ENCODE results near the gene NEK11. TPM values are rescaled to one million over a fixed set of nuclear protein-coding genes. Genes with fewer than 3 reads are reported as not detected.

The NEK11 gene
- total RNA-seq, 4 donors from 2014 or later: 14.8 to 34.0 (median 28.2) TPM

- 41 to 44% methylated on average over 3 of the region's 3 CpGs for WGBS, 2 donors
- intact Hi-C loops (cut with DNase I): no loop called here
- peak overlapping the region; percentile 74 to 79 (median 76) for H3K27ac ChIP-seq
- peaks cover 8 to 20% of the 10 kb centered on the region in 2 donors for H3K4me1 ChIP-seq
- no peaks in the 10 kb centered on the region for H3K36me3 ChIP-seq
- TF ChIP-seq POLR2A (IDR thresholded peaks at IDR 0.05): no peak
- TF ChIP-seq, protein P1, sequence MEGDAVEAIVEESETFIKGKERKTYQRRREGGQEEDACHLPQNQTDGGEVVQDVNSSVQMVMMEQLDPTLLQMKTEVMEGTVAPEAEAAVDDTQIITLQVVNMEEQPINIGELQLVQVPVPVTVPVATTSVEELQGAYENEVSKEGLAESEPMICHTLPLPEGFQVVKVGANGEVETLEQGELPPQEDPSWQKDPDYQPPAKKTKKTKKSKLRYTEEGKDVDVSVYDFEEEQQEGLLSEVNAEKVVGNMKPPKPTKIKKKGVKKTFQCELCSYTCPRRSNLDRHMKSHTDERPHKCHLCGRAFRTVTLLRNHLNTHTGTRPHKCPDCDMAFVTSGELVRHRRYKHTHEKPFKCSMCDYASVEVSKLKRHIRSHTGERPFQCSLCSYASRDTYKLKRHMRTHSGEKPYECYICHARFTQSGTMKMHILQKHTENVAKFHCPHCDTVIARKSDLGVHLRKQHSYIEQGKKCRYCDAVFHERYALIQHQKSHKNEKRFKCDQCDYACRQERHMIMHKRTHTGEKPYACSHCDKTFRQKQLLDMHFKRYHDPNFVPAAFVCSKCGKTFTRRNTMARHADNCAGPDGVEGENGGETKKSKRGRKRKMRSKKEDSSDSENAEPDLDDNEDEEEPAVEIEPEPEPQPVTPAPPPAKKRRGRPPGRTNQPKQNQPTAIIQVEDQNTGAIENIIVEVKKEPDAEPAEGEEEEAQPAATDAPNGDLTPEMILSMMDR (IDR thresholded peaks at IDR 0.05): no peak
- H3K4me3 ChIP-seq (replicated peaks in 1 of 3): no peak overlapping the region
- peak; percentile 59 to 71 for DNase-seq
- no peaks in the 10 kb centered on the region for H3K27me3 ChIP-seq
- no peaks in the 10 kb centered on the region for H3K9me3 ChIP-seq
Measured at GRCh38 chr3:131338948-131339640, 312.4 kb downstream of the NEK11 start.

DNA sequence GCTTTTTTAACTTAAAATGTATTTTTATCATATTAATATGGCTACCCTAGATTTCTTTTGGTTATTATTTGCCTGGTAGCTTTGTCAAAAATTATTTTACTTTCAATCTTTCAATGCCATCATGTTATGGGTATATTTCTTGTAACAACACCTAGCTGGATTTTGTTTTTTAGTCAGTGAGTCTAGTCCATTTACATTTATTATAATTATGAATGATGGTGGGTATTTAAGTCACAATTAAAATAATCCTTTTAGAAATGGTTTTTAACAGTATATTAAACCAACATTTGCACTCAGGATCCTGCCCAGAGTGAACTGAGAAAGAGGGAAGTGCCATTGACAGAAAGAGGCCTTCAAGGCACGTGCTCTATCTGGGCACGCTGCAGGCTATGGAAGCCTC, 315.1 kb downstream of the NEK11 start:
- Histone ChIP-seq H3K4me3 (replicated peaks in 1 of 3) (no peak overlapping the region), H3K36me3 (no peaks in the 10 kb centered on the region), H3K4me1 (peaks cover 8 to 20% of the 10 kb centered on the region in 2 donors), H3K9me3 (no peaks in the 10 kb centered on the region), H3K27ac (peak overlapping the region in 1 of 3 donors; percentile 7), H3K27me3 (no peaks in the 10 kb centered on the region)
- DNase-seq: no peak
- TF ChIP-seq, protein P1 (IDR thresholded peaks at IDR 0.05): no peak
- TF ChIP-seq POLR2A (IDR thresholded peaks at IDR 0.05): no peak
- WGBS, 2 donors: 96% methylated on average over 2 of the region's 2 CpGs
- intact Hi-C loops (cut with DNase I): no loop called here

DNA sequence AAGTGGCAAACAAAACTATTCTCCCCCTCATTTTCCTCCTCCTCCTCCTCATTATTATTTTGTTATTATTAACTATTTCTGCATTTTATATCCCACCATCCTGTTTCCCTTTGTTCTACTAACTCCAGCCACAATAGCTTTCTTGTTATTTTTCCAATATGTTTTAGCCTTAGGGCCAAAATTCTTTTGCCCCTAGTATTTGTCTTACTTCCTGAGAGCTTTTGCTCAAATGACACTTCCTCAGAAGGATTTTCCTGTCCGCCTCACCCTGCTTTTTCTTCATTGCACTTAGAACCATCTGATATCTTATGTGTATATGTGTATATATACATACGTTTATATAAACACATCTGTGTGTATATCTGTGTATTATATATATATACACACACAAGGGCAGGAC, 322.2 kb downstream of the NEK11 start:
- Histone ChIP-seq H3K27me3 (no peaks in the 10 kb centered on the region), H3K4me1 (peaks cover 38 to 59% of the 10 kb centered on the region in 2 donors), H3K27ac (peak overlapping the region; percentile 42 to 94 (median 91)), H3K36me3 (no peaks in the 10 kb centered on the region), H3K4me3 (replicated peaks in 1 of 3) (no peak overlapping the region), H3K9me3 (no peaks in the 10 kb centered on the region)
- no peak for DNase-seq
- 51 to 65% methylated on average over 2 of the region's 2 CpGs for WGBS, 2 donors
- no peak for TF ChIP-seq POLR2A (IDR thresholded peaks at IDR 0.05)
- TF ChIP-seq, protein P1 (IDR thresholded peaks at IDR 0.05): no peak
- intact Hi-C loops (cut with DNase I): no loop called here

DNA sequence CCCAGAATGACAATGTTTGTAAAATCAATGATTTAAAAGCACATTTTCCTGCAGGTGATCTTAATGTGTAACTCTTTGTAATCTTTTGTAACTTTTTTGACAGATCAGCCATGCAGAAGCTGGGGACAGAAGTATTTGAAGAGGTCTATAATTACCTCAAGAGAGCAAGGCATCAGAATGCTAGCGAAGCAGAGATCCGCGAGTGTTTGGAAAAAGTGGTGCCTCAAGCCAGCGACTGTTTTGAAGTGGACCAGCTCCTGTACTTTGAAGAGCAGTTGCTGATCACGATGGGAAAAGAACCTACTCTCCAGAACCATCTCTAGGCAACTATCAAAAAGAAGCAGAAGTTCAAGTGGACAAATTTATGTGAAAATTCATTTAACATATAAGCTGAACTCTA, 322.8 kb downstream of the NEK11 start:
- Histone ChIP-seq H3K27me3 (no peaks in the 10 kb centered on the region), H3K27ac (peak overlapping the region; percentile 90 to 94 (median 91)), H3K9me3 (no peaks in the 10 kb centered on the region), H3K36me3 (no peaks in the 10 kb centered on the region), H3K4me3 (replicated peaks in 1 of 3) (no peak overlapping the region), H3K4me1 (peaks cover 43 to 64% of the 10 kb centered on the region in 2 donors)
- no peak for TF ChIP-seq POLR2A (IDR thresholded peaks at IDR 0.05)
- TF ChIP-seq, protein P1 (IDR thresholded peaks at IDR 0.05): no peak
- WGBS, 2 donors: 29 to 53% methylated on average over 5 of the region's 5 CpGs
- intact Hi-C loops (cut with DNase I): no loop called here
- peak; percentile 86 to 87 for DNase-seq

- Histone ChIP-seq H3K9me3 (no peaks in the 10 kb centered on the region), H3K36me3 (no peaks in the 10 kb centered on the region), H3K4me1 (peaks cover 43 to 64% of the 10 kb centered on the region in 2 donors), H3K27me3 (no peaks in the 10 kb centered on the region), H3K4me3 (replicated peaks in 1 of 3) (no peak overlapping the region), H3K27ac (peak overlapping the region; percentile 90 to 94 (median 91))
- peak; percentile 96 to 97 for DNase-seq
- intact Hi-C loops (cut with DNase I): no loop called here
- 10 to 15% methylated on average over 3 to 4 of the region's 4 CpGs for WGBS, 2 donors
- TF ChIP-seq, protein P1 (IDR thresholded peaks at IDR 0.05): no peak
- TF ChIP-seq POLR2A (IDR thresholded peaks at IDR 0.05): no peak
Measured at GRCh38 chr3:131349946-131350347, 323.3 kb downstream of the NEK11 start.

Measured in thyroid gland (tissue), 4 donors.